IMR-90 (cell line): ENCODE data around the gene BAG1. TPM values are rescaled to one million over a fixed set of nuclear protein-coding genes. Genes with fewer than 3 reads are reported as not detected.

Experiments
- ATAC-seq: fragments of 200-7000 bp; cut with Tn5 transposase; 2 replicates; pipeline ENCODE4 v1.9.1; 2020; ENCODE audit warnings: low read depth, mild to moderate bottlenecking, moderate library complexity
- BruUV-seq: library from RNA; stranded (reverse); fragments of 400-500 nt; replicated peaks from 2 replicates; lab custom pipeline; 2021; lab: Mats Ljungman, UMichigan
- CTCF ChIA-PET: fragments of 300-600 bp; formaldehyde crosslinking; extraction: SDS; loops from one replicate; lab custom pipeline; 2021; ENCODE audit warnings: antibody characterized with exemption; lab: Yijun Ruan, JAX
- POLR2A ChIA-PET: fragments of 300-600 bp; sonication (Branson Sonifier 250); formaldehyde crosslinking; loops from one replicate; lab custom pipeline; 2022; ENCODE audit warnings: antibody characterized with exemption; ENCODE audit not compliant: unreplicated experiment; lab: Charles Lee
- DNase-seq: peaks from one replicate; pipeline ENCODE4 v3.0.0; 2013
- H2AFZ ChIP-seq: replicated peaks from 2 replicates; pipeline ENCODE3; 2013; ENCODE audit warnings: low read length, mild to moderate bottlenecking; ENCODE audit not compliant: poor library complexity
- H2AK5ac ChIP-seq: 2 replicates; pipeline ENCODE4 v1.6.1; 2013; ENCODE audit warnings: low read depth, low read length, inconsistent platforms
- H2AK9ac ChIP-seq: replicated peaks from 2 replicates; pipeline ENCODE3; 2013; ENCODE audit warnings: mild to moderate bottlenecking, low read depth, low read length, moderate library complexity; ENCODE audit not compliant: poor library complexity
- H2BK120ac ChIP-seq: 2 replicates; pipeline ENCODE4 v1.6.1; 2013; ENCODE audit warnings: low read depth, low read length, inconsistent platforms
- H2BK15ac ChIP-seq: 3 replicates; pipeline ENCODE4 v1.6.1; 2013; ENCODE audit warnings: low read depth, low read length, inconsistent platforms
- H2BK20ac ChIP-seq: 2 replicates; pipeline ENCODE4 v1.6.1; 2013; ENCODE audit warnings: low read depth, mild to moderate bottlenecking, inconsistent platforms, low read length, moderate library complexity
- H2BK5ac ChIP-seq: 2 replicates; pipeline ENCODE4 v1.6.1; 2013; ENCODE audit warnings: mild to moderate bottlenecking, low read depth, low read length, inconsistent platforms; ENCODE audit not compliant: poor library complexity, severe bottlenecking
- H3K14ac ChIP-seq: replicated peaks from 2 replicates; pipeline ENCODE4 v1.6.1; 2013; ENCODE audit warnings: low read depth, low read length, inconsistent platforms
- H3K18ac ChIP-seq: 2 replicates; pipeline ENCODE4 v1.6.1; 2013; ENCODE audit warnings: low read depth, low read length, control low read depth
- H3K23ac ChIP-seq: 2 replicates; pipeline ENCODE4 v1.6.1; 2013; ENCODE audit warnings: low read depth, low read length, inconsistent platforms
- H3K27ac ChIP-seq: 2 replicates; pipeline ENCODE4 v1.5.1; 2013; ENCODE audit warnings: mild to moderate bottlenecking, control low read depth, low read length; ENCODE audit not compliant: insufficient read depth
- H3K27me3 ChIP-seq: 2 replicates; pipeline ENCODE4 v1.6.1; 2013; ENCODE audit warnings: low read length; ENCODE audit not compliant: control insufficient read depth, insufficient read depth
- H3K36me3 ChIP-seq: 2 replicates; pipeline ENCODE4 v1.6.1; 2013; ENCODE audit warnings: low read length, mixed read lengths; ENCODE audit not compliant: control insufficient read depth, insufficient read depth
- H3K4ac ChIP-seq: 2 replicates; pipeline ENCODE4 v1.6.1; 2013; ENCODE audit warnings: low read depth, low read length, inconsistent platforms
- H3K4me1 ChIP-seq: 2 replicates; pipeline ENCODE4 v1.6.1; 2013; ENCODE audit warnings: low read length, mixed read lengths; ENCODE audit not compliant: control insufficient read depth, insufficient read depth
- H3K4me2 ChIP-seq: 2 replicates; pipeline ENCODE4 v1.6.1; 2013; ENCODE audit warnings: low read depth, mild to moderate bottlenecking, control low read depth, low read length, moderate library complexity
- H3K4me3 ChIP-seq: 2 replicates; pipeline ENCODE4 v1.5.1; 2013; ENCODE audit warnings: low read depth, mild to moderate bottlenecking, control low read depth, low read length, moderate library complexity; ENCODE audit not compliant: insufficient read depth
- H3K56ac ChIP-seq: 2 replicates; pipeline ENCODE4 v1.6.1; 2013; ENCODE audit warnings: low read length, inconsistent platforms; ENCODE audit not compliant: insufficient read depth; ENCODE audit errors: extremely low read depth
- H3K79me1 ChIP-seq, 2 experiments: 2 replicates each; pipeline ENCODE4 v1.6.1; 2013; ENCODE audit warnings: low read length in 2 of 2, inconsistent platforms in 1 of 2, low read depth in 1 of 2
- H3K9ac ChIP-seq: 2 replicates; pipeline ENCODE4 v1.6.1; 2013; ENCODE audit warnings: low read depth, low read length, control low read depth
- H3K9me1 ChIP-seq: 2 replicates; pipeline ENCODE4 v1.6.1; 2013; ENCODE audit warnings: low read length, inconsistent platforms; ENCODE audit not compliant: insufficient read depth
- H3K9me3 ChIP-seq: 2 replicates; pipeline ENCODE4 v1.6.1; 2013; ENCODE audit warnings: low read length; ENCODE audit not compliant: control insufficient read depth, insufficient read depth
- H4K20me1 ChIP-seq: 2 replicates; pipeline ENCODE4 v1.6.1; 2013; ENCODE audit warnings: low read length, inconsistent platforms; ENCODE audit not compliant: insufficient read depth
- H4K5ac ChIP-seq: 2 replicates; pipeline ENCODE4 v1.6.1; 2013; ENCODE audit warnings: mild to moderate bottlenecking, low read depth, low read length, control low read depth
- H4K8ac ChIP-seq, 2 experiments: 2 replicates each; pipeline ENCODE4 v1.6.1; 2013; ENCODE audit warnings: low read depth in 2 of 2, low read length in 2 of 2, control low read depth in 1 of 2, inconsistent platforms in 1 of 2
- H4K91ac ChIP-seq: 2 replicates; pipeline ENCODE4 v1.6.1; 2013; ENCODE audit warnings: low read depth, low read length, inconsistent platforms; ENCODE audit not compliant: insufficient read depth
- MAZ ChIP-seq: IDR thresholded peaks from 2 replicates; pipeline ENCODE4 v1.6.1; 2012; ENCODE audit warnings: low read depth, mild to moderate bottlenecking, low read length, improper control_type of control experiment, moderate library complexity, borderline replicate concordance
- RAD21 ChIP-seq: IDR thresholded peaks from 2 replicates; pipeline ENCODE4 v1.6.1; 2012; ENCODE audit warnings: low read length, improper control_type of control experiment
- RCOR1 ChIP-seq: IDR thresholded peaks from 2 replicates; pipeline ENCODE4 v1.6.1; 2012; ENCODE audit warnings: mild to moderate bottlenecking, low read length, improper control_type of control experiment; ENCODE audit not compliant: insufficient replicate concordance
- WGBS, 2 experiments: methylation state at CpG; one replicate each; pipeline versions ENCODE4 v1.1.5 to v1.1.7; 2013; ENCODE audit warnings: missing lambda C conversion rate in 2 of 2; ENCODE audit not compliant: insufficient read length in 1 of 2; ENCODE audit errors: extremely low coverage in 2 of 2; 5-methylcytosine and 5-hydroxymethylcytosine counted together
- dilution Hi-C: fragments of 300-500 bp; cut with HindIII; formaldehyde crosslinking; loops from one replicate; pipeline ENCODE4 v1.14.3; 2018; ENCODE audit warnings: low sequenced_read_pairs; ENCODE audit not compliant: unreplicated experiment
- in situ Hi-C: fragments of 300-500 bp; cut with MboI; formaldehyde crosslinking; loops from 3 replicates; pipeline ENCODE4 v1.14.3; 2019; ENCODE audit warnings: low sequenced_read_pairs, inconsistent platforms, mixed read lengths
- intact Hi-C: fragments of 100-400 bp; cut with micrococcal nuclease; formaldehyde crosslinking; loops from 2 replicates; pipeline ENCODE4 v1.10.0; 2022
- polyA plus RNA-seq, 3 experiments: library from polyadenylated mRNA; depleted of rRNA; stranded (reverse); fragments of >200 nt; gene quantifications; 2 replicates each; pipeline ENCODE4 v1.2.3, GENCODE V29; 2012; ENCODE audit warnings: low replicate concordance in 1 of 3
- total RNA-seq: library from RNA; depleted of rRNA; stranded (reverse); fragments of >200 nt; gene quantifications from 2 replicates; pipeline ENCODE4 v1.2.3, GENCODE V29; 2012
- TF ChIP-seq, protein P1 (sequence below): fragments of 150-350 bp; IDR thresholded peaks from 2 replicates; pipeline ENCODE4 v1.6.1; 2017; ENCODE audit warnings: mild to moderate bottlenecking, antibody characterized with exemption, low read length, low read depth

The BAG1 gene
- total and polyA plus RNA-seq, 2 of the 4 experiments (the other 2 are of a cell fraction) = 4.5 to 20.9 TPM

DNA sequence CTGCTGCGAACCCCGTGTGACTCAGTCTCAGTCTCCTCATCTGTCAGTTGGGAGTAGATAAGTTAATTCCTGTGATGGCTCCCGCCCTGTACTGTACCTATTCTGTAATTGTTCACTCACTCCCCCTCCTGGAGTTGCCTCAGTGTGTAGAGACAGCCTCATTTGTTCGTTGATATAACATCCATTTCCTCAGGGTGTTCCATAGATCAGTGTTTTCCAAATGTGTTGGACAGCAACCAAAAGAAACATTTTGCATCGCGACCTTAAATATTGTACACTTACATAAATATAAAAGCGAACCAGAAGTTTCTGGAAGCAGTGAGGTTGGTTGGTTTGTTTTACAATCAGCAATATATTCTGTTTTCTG is 26.5 kb upstream of the BAG1 start:
- no peaks in the 10 kb centered on the region for H4K20me1 ChIP-seq
- ATAC-seq (no peak), DNase-seq (no peak)
- ChIA-PET CTCF (interaction anchor here (0.6 kb wide), 2 partner anchors 175 to 989 kb away, joined by 5 to 8 read pairs; no protein-coding TSS in a partner anchor), POLR2A (no interaction called here)
- 0 out of 2 replicates have a peak overlapping the region, but pooled peaks have one; percentile 6 for H2BK20ac ChIP-seq
- H2BK120ac ChIP-seq = peak overlapping the region; percentile 75
- H3K4me1 ChIP-seq = peaks cover 4% of the 10 kb centered on the region
- H2AK5ac ChIP-seq = peak overlapping the region; percentile 91
- H2BK15ac ChIP-seq = 0 out of 3 replicates have a peak overlapping the region, but pooled peaks have one; percentile 18
- H3K9me3 ChIP-seq = no peaks in the 10 kb centered on the region
- H3K36me3 ChIP-seq = peaks cover 14% of the 10 kb centered on the region
- H4K91ac ChIP-seq = peak overlapping the region; percentile 86
- BruUV-seq = no TSS peak
- H3K18ac ChIP-seq = no peak overlapping the region
- H3K4ac ChIP-seq = peak overlapping the region; percentile 93
- peak overlapping the region; percentile 94 for H2BK5ac ChIP-seq
- H2AFZ ChIP-seq = peak overlapping the region; percentile 92
- H3K79me1 ChIP-seq = peaks cover 31 to 55% of the 10 kb centered on the region in 2 experiments
- peak overlapping the region; percentile 75 to 96 for H4K8ac ChIP-seq
- H3K27me3 ChIP-seq = no peaks in the 10 kb centered on the region
- in situ Hi-C loops = loop anchor here (5.0 kb wide), 1 partner anchor 176 kb away; no protein-coding TSS in a partner anchor
- H3K9ac ChIP-seq = peak overlapping the region; percentile 92
- peak overlapping the region; percentile 86 for H3K14ac ChIP-seq
- H3K4me2 ChIP-seq = peak overlapping the region; percentile 72
- TF ChIP-seq RCOR1 (peak; percentile 90), RAD21 (peak; percentile 31; the same call in 1 of the 2 replicates), MAZ (0 out of 2 replicates have a peak, but pooled peaks have one; percentile 1)
- TF ChIP-seq, protein P1, sequence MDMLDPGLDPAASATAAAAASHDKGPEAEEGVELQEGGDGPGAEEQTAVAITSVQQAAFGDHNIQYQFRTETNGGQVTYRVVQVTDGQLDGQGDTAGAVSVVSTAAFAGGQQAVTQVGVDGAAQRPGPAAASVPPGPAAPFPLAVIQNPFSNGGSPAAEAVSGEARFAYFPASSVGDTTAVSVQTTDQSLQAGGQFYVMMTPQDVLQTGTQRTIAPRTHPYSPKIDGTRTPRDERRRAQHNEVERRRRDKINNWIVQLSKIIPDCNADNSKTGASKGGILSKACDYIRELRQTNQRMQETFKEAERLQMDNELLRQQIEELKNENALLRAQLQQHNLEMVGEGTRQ = no peak; the same call in 1 of the 2 replicates
- no CpG with 5 or more reads among the region's 7 CpGs for whole genome bisulfite sequencing, 2 experiments
- H3K56ac ChIP-seq = peak overlapping the region; percentile 64
- H3K27ac ChIP-seq = peak overlapping the region; percentile 91
- peak overlapping the region; percentile 98 for H2AK9ac ChIP-seq
- H3K23ac ChIP-seq = peak overlapping the region; percentile 81
- peak overlapping the region; percentile 66 for H4K5ac ChIP-seq
- H3K4me3 ChIP-seq = peak overlapping the region; percentile 68
- H3K9me1 ChIP-seq = no peaks in the 10 kb centered on the region
- intact Hi-C loops = loop anchor here (10.0 kb wide), 1 partner anchor 64 kb away; no protein-coding TSS in a partner anchor
- dilution Hi-C loops = loop anchor here (25.0 kb wide), 1 partner anchor 171 kb away; the partner anchor contains the start of gene NOL6
